ENCODE results near the gene MYH6.

DNA sequence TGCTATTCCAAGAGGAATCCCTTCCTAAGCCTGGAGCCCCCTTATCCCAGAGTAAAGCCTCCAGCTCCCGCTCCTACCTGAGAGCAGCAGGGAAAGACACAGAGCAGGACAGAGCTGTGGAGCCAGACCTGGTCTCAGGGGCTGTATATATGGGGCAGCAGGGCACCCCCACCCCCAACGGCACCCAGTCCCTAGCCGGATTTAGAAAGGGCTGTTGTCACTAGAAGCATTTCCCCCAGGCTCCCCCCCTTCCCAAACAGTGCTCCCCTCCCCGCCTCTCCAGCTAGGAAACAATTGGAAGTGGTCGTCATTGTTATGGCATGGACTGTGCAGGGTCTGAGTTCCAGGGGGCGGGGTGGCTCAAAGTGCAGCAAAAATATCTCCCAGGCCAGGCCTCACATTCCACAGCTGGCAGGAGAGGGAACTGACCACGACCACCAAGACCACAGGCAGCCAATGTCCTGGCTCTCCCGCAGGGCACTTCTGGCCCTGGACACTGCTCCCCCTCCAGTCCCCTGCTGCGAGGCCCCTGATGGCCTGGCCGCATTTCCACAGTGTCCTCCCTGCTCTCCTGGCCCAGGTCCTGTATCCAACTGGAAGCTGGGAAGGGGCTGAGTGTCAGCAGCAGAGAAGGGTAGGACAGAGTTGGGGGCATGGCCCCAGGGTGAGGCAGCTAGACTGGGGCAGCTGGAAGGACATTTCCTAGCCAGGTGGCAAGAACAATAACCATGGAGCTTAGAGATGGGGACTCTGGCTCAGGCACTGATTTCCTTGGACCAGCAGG, 27.7 kb upstream of the MYH6 start, which contains the start of gene MYH7:
- TF ChIP-seq, protein P1, sequence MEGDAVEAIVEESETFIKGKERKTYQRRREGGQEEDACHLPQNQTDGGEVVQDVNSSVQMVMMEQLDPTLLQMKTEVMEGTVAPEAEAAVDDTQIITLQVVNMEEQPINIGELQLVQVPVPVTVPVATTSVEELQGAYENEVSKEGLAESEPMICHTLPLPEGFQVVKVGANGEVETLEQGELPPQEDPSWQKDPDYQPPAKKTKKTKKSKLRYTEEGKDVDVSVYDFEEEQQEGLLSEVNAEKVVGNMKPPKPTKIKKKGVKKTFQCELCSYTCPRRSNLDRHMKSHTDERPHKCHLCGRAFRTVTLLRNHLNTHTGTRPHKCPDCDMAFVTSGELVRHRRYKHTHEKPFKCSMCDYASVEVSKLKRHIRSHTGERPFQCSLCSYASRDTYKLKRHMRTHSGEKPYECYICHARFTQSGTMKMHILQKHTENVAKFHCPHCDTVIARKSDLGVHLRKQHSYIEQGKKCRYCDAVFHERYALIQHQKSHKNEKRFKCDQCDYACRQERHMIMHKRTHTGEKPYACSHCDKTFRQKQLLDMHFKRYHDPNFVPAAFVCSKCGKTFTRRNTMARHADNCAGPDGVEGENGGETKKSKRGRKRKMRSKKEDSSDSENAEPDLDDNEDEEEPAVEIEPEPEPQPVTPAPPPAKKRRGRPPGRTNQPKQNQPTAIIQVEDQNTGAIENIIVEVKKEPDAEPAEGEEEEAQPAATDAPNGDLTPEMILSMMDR (conservative IDR thresholded peaks at IDR 0.05 in 1 of 2, IDR thresholded peaks at IDR 0.05 in 1 of 2; ENCODE audit: extremely low read depth in 1 of 2, insufficient read depth in 1 of 2, low read depth in 1 of 2, low read length in 2 of 2) = no peak
- no peak for TF ChIP-seq EZH2 (IDR thresholded peaks at IDR 0.05; ENCODE audit: borderline replicate concordance, low read length)
